Measurements from ENCODE around the gene EFCAB9. TPM values are rescaled to one million over a fixed set of nuclear protein-coding genes. Genes with fewer than 3 reads are reported as not detected.

The EFCAB9 gene
- total RNA-seq, 1 experiment from 2014 or later: not detected

DNA sequence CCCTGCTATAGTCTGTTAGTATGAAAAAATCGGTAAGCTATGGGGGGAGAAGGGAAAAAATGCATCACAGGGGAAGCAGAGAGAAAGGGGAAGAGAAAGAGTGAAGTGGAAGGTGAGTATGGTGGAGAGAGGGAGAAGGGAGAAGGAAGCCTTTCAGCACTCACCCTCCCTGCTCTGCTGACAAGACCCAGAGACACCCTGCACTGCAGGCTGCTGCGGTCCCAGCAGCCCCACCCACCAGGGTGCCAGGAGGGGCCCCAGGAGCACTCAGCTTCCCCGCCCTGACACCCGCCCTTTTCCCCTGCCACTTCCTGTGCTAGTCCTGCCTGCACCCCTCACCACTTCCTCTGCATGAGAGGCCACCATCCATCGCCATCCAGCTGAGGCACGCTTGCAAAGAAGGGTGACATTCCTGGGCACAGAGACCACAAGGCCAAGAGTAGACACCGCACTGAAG lies 18.7 kb upstream of the EFCAB9 start:
- ChIA-PET POLR2A (interaction anchor here (0.7 to 2.0 kb wide), 2 partner anchors 13 to 15 kb away, joined by 4 to 9 read pairs; partner anchors contain the start of gene STK10), CTCF (interaction anchor here (0.8 to 1.6 kb wide), 2 partner anchors 13 to 52 kb away, joined by 3 to 8 read pairs; partner anchors contain the start of gene STK10), RAD21 (ENCODE audit: low non-redundant PET in 1 of 2, low total read pairs in 2 of 2, uncharacterized antibody in 2 of 2, unreplicated experiment in 2 of 2) (interaction anchor here in 1 of 2 experiments (0.7 kb wide), 1 partner anchor 116 kb away, joined by 6 read pairs; no protein-coding TSS in a partner anchor)
- Histone ChIP-seq H3K4me2 (ENCODE audit: low read length) (peak overlapping the region; percentile 72), H3K27ac (ENCODE audit: low read depth, low read length) (0 out of 2 replicates have a peak overlapping the region, but pooled peaks have one; percentile 61), H3K9ac (ENCODE audit: low read length) (peak overlapping the region; percentile 41), H3K4me3 (replicated peaks in 1 of 2; ENCODE audit: low read depth in 1 of 2, low read length in 2 of 2) (peak overlapping the region; percentile 4 to 54; a peak in 3 of 4 replicates), H3K36me3 (ENCODE audit: control insufficient read depth in 1 of 2, insufficient read depth in 2 of 2, low read length in 2 of 2) (no peaks in the 10 kb centered on the region), H3K79me2 (ENCODE audit: insufficient read depth, low read length) (peaks cover 22% of the 10 kb centered on the region), H3K4me1 (ENCODE audit: control insufficient read depth in 1 of 2, insufficient read depth in 2 of 2, low read length in 2 of 2) (peaks cover 25 to 42% of the 10 kb centered on the region in 2 experiments), H2AFZ (ENCODE audit: low read depth, low read length, poor library complexity, severe bottlenecking) (no peak overlapping the region), H4K20me1 (ENCODE audit: insufficient read depth) (no peaks in the 10 kb centered on the region), H3K9me2 (ENCODE audit: insufficient read depth) (no peaks in the 10 kb centered on the region), H3K27me3 (ENCODE audit: insufficient read depth, low read length) (no peaks in the 10 kb centered on the region), H3K9me3 (ENCODE audit: control insufficient read depth in 1 of 2, insufficient read depth in 1 of 2, low read depth in 1 of 2, low read length in 2 of 2) (no peaks in the 10 kb centered on the region)
- TF ChIP-seq, protein P1, sequence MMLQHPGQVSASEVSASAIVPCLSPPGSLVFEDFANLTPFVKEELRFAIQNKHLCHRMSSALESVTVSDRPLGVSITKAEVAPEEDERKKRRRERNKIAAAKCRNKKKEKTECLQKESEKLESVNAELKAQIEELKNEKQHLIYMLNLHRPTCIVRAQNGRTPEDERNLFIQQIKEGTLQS (IDR thresholded peaks at IDR 0.05): no peak
- TF ChIP-seq ZNF274 (IDR thresholded peaks at IDR 0.05; ENCODE audit: low read depth, low read length) (no peak), FOSL1 (IDR thresholded peaks at IDR 0.05; ENCODE audit: low read depth) (no peak), ZFX (IDR thresholded peaks at IDR 0.05) (no peak)
- no TSS peak for BruUV-seq (replicated peaks)
- ATAC-seq: peak; percentile 52
- intact Hi-C loops (cut with micrococcal nuclease): no loop called here
- DNase-seq (ENCODE audit: low read depth, low spot score): no peak

DNA sequence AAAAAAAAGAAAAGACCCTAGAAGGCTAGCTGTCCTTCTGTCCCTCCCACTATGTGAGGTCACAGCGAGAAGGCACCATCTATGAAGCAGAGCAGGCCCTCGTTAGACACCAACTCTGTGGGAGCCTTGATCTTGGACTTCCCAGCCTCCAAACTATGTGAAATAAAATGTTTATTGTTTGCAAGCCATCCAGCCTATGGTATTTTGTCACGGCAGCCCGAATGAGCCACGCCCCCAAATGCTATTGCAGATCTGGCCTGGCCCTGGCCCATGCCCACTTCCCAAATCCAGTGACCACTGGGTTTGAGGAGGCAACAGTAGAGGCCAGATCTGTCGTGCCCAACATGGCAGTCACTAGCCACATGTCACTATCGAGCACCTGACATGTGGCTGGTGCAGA lies 16.8 kb upstream of the EFCAB9 start:
- H2AFZ ChIP-seq (ENCODE audit: low read depth, low read length, poor library complexity, severe bottlenecking): no peak overlapping the region
- H3K9me3 ChIP-seq (ENCODE audit: control insufficient read depth in 1 of 2, insufficient read depth in 1 of 2, low read depth in 1 of 2, low read length in 2 of 2): no peaks in the 10 kb centered on the region
- intact Hi-C loops (cut with micrococcal nuclease): no loop called here
- no peak overlapping the region for H3K4me2 ChIP-seq (ENCODE audit: low read length)
- peaks cover 25 to 40% of the 10 kb centered on the region in 2 experiments for H3K4me1 ChIP-seq (ENCODE audit: control insufficient read depth in 1 of 2, insufficient read depth in 2 of 2, low read length in 2 of 2)
- no peaks in the 10 kb centered on the region for H3K27me3 ChIP-seq (ENCODE audit: insufficient read depth, low read length)
- H3K36me3 ChIP-seq (ENCODE audit: control insufficient read depth in 1 of 2, insufficient read depth in 2 of 2, low read length in 2 of 2): 0 out of 4 replicates have a peak, but pooled peaks cover 0 to 6% of the 10 kb centered on the region in 2 experiments
- RAD21 ChIA-PET (ENCODE audit: low non-redundant PET in 1 of 2, low total read pairs in 2 of 2, uncharacterized antibody in 2 of 2, unreplicated experiment in 2 of 2): no interaction called here
- CTCF ChIA-PET: interaction anchor here (1.2 kb wide), 1 partner anchor 11 kb away, joined by 3 read pairs; the partner anchor contains the start of gene STK10
- BruUV-seq (replicated peaks): no TSS peak
- no peak overlapping the region for H3K9ac ChIP-seq (ENCODE audit: low read length)
- H3K27ac ChIP-seq (ENCODE audit: low read depth, low read length): no peak overlapping the region
- DNase-seq (ENCODE audit: low read depth, low spot score) (no peak), ATAC-seq (no peak)
- TF ChIP-seq CBX3 (IDR thresholded peaks at IDR 0.05; ENCODE audit: low read depth) (no peak), FOSL1 (IDR thresholded peaks at IDR 0.05; ENCODE audit: low read depth) (no peak), ZFX (IDR thresholded peaks at IDR 0.05) (no peak)
- H3K79me2 ChIP-seq (ENCODE audit: insufficient read depth, low read length): peaks cover 19% of the 10 kb centered on the region; the same call in 1 of the 2 replicates
- no peaks in the 10 kb centered on the region for H3K9me2 ChIP-seq (ENCODE audit: insufficient read depth)
- no peaks in the 10 kb centered on the region for H4K20me1 ChIP-seq (ENCODE audit: insufficient read depth)
- POLR2A ChIA-PET: no interaction called here
- H3K4me3 ChIP-seq (replicated peaks in 1 of 2; ENCODE audit: low read depth in 1 of 2, low read length in 2 of 2): no peak overlapping the region
